HG03175 (cell line): ENCODE measurements around the gene ASB16.
A peak's percentile ranks its signal among the peaks of the same experiment; 100 is the strongest.
"Not testable (repeated sequence)": the region's sequence is repeated elsewhere in the genome, so short reads cannot be mapped to it uniquely, and the experiment has no call there.

Experiments used
- ATAC-seq: cut with Tn5 transposase; IDR thresholded peaks from one replicate; pipeline ENCODE4 v1.9.1; 2021; ENCODE audit warnings: mild to moderate bottlenecking, moderate library complexity; ENCODE audit not compliant: unreplicated experiment

ASB16 gene, protein sequence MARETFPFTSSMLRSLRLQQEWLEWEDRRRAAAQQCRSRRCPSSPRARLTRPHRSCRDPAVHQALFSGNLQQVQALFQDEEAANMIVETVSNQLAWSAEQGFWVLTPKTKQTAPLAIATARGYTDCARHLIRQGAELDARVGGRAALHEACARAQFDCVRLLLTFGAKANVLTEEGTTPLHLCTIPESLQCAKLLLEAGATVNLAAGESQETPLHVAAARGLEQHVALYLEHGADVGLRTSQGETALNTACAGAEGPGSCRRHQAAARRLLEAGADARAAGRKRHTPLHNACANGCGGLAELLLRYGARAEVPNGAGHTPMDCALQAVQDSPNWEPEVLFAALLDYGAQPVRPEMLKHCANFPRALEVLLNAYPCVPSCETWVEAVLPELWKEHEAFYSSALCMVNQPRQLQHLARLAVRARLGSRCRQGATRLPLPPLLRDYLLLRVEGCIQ

DNA sequence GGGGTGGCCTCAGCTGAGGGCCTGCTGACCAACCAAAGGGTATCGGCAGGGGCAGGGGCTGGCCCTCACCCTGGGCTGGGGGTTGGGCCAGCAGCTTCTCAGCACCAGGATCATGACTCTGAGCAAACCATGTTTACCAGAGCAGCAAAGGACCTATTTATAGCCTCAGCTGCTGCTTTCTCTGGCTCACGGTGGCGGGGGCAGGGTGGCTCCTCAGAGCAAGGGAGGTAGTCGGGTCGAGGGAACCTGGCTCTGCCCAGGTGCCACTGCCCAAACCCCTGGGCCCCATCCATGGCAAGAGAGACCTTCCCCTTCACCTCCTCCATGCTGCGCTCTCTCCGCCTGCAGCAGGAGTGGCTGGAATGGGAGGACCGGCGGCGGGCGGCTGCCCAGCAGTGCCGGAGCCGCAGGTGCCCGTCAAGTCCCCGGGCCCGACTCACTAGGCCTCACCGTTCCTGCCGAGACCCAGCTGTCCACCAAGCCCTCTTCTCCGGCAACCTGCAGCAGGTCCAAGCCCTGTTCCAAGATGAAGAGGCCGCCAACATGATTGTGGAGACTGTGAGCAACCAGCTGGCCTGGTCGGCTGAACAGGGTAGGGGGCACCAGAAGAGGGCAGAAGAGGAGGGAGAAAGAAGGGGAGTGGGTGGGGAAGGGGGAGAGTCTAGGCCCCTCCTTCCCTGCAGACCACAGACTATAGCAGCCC, at the start of gene ASB16:
TSS of gene ASB16 (plus strand) at position 206 of the 703 bp plus-strand sequence. CDS start at position 292, 86 bp downstream.
- no peak for ATAC-seq

- ATAC-seq = no peak
These were observed 49.5 kb upstream of the ASB16 start for GRCh38 chr17:44120851-44121605.

- ATAC-seq = no peak
These were observed 48.3 kb upstream of the ASB16 start for GRCh38 chr17:44121997-44122815.

GRCh38 chr17:44122816-44123355, 47.6 kb upstream of the ASB16 start:
- ATAC-seq = peak; percentile 20

DNA sequence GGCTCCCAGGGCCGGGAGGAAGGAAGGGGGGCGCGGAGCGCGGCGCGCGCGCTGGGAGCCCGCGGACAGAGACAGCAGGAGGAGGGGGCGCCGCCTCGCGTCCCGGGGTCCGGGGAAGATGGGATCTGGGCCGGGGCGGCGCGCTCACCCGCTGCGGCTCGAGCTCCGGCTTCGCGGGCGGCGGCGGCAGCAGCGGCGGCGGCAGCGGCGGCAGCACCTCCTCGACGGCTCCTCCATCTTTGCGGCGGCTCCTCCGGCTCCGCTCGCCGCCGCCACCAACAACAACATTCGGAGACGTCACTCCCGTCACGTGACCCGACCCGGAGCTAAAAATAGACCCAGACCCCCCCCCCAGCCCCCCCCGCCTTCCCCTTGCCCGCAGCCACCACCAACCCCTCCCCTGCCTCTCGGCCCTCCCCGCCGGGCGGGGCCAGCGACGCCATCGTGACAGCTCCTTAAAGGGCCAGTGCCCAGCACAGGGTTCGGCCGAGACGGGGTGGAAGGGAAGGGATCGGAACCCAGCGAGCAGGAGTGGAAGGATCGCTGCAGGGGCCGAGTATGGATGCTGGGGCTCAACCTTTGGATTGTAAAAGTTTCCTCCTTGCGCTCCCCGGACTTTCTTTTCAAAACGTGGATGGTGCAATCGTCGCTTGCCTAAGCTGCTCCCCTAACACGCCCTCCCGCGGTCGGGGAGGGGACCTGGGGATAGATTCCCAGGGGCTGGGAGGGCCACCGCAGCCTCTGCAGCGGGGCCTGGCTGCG, 47.0 kb upstream of the ASB16 start, which contains the start of gene HDAC5:
TSS of gene HDAC5 (minus strand) at position 286 of the 762 bp plus-strand sequence. CDS start 6,126 bp downstream, outside the sequence.
- ATAC-seq = peak; percentile 91

- ATAC-seq = no peak
These were observed 46.4 kb upstream of the ASB16 start for GRCh38 chr17:44124118-44124438.

GRCh38 chr17:44128383-44128782, 42.1 kb upstream of the ASB16 start:
- ATAC-seq = no peak

GRCh38 chr17:44130693-44131349, 39.7 kb upstream of the ASB16 start:
- no peak for ATAC-seq

- not testable (repeated sequence) for ATAC-seq
These were observed 39.1 kb upstream of the ASB16 start for GRCh38 chr17:44131372-44131771.

- no peak for ATAC-seq
These were observed 38.2 kb upstream of the ASB16 start for GRCh38 chr17:44132275-44132821.

DNA sequence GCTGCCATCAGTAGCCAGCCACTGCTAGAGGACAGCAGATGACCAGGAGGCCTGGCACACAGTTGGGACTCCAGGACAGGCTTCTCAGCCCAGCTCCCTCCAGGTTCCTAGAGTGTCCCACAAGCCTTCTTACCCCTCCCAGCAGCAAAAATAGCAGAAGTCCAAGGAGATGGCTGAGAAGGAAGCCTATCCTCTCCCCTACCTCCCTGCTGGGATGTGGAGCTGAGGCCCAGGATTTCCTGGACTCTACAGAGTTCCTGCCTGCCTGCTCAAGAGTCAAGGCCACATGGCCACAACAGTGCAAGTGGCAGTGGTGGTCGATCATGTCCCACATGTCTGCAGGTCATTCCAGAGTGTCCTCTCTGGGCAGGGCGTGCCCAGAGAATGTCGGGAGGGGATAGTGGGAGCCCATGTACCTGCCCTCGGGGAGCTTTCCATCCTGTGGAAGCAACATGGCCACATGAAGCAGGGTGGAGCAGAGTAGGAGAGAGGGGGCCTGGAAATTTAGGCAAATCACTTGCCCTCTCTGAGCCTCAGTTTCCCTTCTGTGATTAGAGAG, 36.5 kb upstream of the ASB16 start:
- no peak for ATAC-seq

DNA sequence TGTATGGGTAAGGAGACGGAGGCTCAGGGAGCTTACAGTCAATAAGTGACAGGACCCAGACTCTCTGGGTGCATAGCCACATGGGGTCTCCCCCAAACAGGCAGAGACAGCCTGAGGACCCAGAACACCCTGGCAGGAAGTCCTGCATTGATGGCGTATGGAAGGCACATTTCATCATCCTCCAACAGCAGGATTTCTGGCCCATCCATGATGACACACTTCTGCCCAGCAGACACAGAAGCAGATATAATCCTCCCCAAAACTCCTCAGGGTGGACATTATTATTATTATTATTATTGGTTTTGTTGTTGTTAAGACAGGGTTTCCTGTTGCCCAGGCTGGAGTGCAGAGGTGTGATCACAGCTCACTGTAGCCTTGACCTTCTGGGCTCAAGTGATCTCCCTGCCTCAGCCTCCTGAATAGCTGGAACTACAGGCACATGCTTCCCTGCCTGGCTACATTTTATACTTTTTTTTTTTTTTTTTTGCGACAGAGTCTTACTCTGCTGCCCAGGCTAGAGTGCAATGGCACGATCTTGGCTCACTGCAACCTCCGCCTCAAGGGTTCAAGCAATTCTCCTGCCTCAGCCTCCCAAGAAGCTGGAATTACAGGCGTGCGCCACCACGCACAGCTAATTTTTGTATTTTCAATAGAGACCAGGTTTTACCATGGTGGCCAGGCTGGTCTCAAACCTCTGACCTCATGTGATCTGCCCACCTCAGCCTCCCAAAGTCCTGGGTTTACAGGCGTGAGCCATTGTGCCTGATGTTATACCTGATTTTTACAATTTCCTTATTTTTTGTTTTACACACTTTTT, 35.5 kb upstream of the ASB16 start:
- no peak for ATAC-seq

DNA sequence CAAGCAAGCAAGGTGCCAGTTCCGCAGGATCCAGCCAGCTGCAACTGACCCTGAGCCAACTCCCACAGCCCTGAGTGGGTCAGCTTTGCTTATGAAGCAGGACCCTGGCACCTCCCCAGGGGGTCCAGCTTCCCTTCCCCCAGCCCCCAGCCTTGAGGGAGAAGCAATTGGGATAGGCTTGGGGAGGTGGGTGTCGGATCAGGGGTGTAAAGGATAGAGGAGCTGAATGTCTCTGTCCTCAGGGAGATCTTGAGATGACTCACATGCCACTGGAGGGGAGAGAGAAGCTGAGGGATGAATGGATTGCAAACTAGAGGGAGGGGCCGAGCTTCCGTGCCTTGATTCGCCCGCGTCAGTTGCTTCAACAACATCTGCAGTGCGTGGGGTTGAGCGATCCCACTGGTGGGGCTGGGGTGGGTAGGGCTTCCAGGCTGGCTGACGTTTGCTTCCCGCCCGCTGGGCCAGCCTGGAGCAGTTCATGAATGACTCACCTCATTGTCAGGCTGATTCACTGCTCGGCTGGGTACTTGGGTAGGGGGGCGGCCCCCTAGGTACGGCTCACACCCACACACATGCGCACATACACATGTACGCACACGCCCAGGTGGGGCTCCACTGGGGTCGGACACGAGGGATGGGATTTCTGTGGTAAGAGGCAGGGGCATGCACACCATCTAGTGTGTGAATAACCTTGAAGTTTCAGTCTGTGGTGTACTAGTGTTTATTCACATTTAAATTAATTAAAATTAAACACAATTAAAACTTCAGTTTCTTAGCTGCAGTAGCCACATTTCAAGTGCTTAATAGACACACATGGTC, 32.4 kb upstream of the ASB16 start:
- ATAC-seq = no peak

DNA sequence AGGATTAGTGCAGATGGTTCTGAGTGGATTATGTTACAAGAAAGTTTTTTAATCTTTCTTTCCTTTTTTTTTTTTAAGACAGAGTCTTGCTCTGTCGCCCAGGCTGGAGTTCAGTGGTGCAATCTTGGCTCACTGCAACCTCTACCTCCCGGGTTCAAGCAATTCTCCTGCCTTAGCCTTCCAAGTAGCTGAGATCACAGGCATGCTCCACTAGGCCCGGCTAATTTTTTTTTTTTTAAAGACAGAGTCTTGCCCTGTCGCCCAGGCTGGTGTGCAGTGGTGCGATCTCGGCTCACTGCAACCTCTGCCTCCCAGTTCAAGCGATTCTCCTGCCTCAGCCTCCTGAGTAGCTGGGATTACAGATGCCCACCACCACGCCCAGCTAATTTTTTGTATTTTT, 26.6 kb upstream of the ASB16 start:
- ATAC-seq = not testable (repeated sequence)

GRCh38 chr17:44144966-44145739, 25.4 kb upstream of the ASB16 start:
- ATAC-seq = no peak
